NCI-H510A (cell line): ENCODE results near the gene ABCC3.

Source experiments
- DNase-seq: peaks from one replicate; lab custom pipeline; 2025; lab: John Stamatoyannopoulos, UW

ABCC3 gene

DNA sequence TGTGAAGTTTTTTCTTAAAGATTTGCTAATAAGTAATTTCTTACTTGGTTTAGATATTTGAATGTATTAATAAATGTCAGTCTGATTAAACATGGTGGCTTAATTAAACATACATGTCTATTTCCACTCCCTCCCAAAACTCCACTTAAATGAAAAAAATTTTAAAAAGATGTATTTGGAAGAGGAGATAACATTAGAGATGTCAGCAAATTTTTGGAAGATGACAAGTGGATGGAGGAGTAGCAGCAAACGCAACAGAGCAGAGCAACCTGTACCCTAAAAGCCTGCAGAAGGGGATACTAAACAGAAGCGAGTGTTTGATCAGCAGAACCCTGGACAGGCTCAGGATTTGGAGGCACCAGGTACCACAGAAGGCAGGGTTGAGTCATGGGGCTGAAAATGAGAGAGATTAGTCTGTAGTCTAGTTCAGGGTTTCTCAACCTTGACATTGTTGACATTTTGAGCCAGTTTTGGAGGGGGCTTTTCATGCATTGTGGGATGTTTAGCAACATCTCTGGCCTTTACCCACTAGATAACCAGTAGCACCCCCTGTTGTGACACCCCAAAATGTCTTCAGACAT, 102.5 kb downstream of the ABCC3 start:
- no peak for DNase-seq

DNA sequence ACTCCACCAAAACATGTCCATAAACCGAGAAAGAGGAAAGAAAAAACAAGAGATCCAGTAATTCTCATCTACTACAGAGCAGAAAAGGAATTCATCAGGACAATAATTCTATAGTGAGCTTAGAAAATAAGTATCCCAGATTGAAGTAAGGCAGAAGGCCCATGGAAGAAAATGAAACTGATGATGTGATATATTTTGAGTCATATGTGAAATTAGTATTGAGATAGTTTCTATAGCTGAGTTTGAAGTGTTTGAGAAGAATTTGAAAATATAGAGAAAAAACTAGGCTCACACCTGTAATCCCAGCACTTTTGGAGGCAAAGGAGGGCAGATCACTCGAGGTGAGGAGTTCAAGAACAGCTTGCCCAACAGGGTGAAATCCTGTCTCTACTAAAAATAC, 104.4 kb downstream of the ABCC3 start:
- no peak for DNase-seq
